ENCODE results near the gene FUT6.

GRCh38 chr19:5857203-5858081, 17.9 kb upstream of the FUT6 start:
- no peak for TF ChIP-seq CTCF (IDR thresholded peaks at IDR 0.05)
- TF ChIP-seq POLR2A (IDR thresholded peaks at IDR 0.05): no peak
